ENCODE results near the gene IQGAP2.

- TF ChIP-seq CTCF (IDR thresholded peaks at IDR 0.05) (no peak), POLR2A (IDR thresholded peaks at IDR 0.05) (no peak), POLR2AphosphoS5 (IDR thresholded peaks at IDR 0.05) (no peak)
These were observed 315.3 kb downstream of the IQGAP2 start for GRCh38 chr5:76718381-76718832.

Data from transverse colon (tissue), 4 donors.